ENCODE results near the gene BHLHE40. TPM values are rescaled to one million over a fixed set of nuclear protein-coding genes. Genes with fewer than 3 reads are reported as not detected.

The BHLHE40 gene
- total and polyA plus RNA-seq, 3 experiments from 2014 or later = 24.8 to 180 (median 174) TPM

DNA sequence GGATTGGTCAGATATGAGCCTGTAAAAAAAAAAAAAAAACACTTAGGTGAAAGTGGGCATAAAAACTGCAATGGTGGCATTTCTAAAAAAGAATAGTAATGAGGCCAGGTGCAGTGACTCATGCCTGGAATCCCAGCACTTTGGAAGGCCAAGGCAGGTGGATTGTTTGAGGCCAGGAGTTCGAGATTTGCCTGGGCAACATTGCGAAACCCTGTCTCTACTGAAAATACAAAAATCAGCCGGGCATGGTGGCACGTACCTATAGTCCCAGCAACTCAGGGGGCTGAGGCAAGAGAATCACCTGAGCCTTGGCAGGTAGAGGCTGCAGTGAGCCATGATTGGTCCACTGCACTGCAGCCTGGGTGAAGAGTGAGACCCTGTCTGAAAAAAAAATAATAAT lies 38.3 kb upstream of the BHLHE40 start:
- Histone ChIP-seq H3K4me1 (ENCODE audit: insufficient read depth, low read length) (no peaks in the 10 kb centered on the region), H3K4me3 (ENCODE audit: low read length) (no peak overlapping the region), H3K9me3 (ENCODE audit: low read length) (no peaks in the 10 kb centered on the region), H3K27me3 (ENCODE audit: insufficient read depth, low read length, poor library complexity, severe bottlenecking) (no peaks in the 10 kb centered on the region), H3K27ac (ENCODE audit: low read depth, low read length) (no peak overlapping the region), H3K36me3 (ENCODE audit: insufficient read depth, low read length) (no peaks in the 10 kb centered on the region)
- Mint-ChIP-seq H3K4me3 (no peak overlapping the region), H3K27me3 (no peaks in the 10 kb centered on the region), H3K4me1 (no peaks in the 10 kb centered on the region), H3K27ac (peak overlapping the region in 1 of 8 donors; percentile 60), H3K36me3 (no peaks in the 10 kb centered on the region), H3K9me3 (no peaks in the 10 kb centered on the region)
- CTCF ChIA-PET = no interaction called here
- POLR2A ChIA-PET = no interaction called here
- no peak for DNase-seq

DNA sequence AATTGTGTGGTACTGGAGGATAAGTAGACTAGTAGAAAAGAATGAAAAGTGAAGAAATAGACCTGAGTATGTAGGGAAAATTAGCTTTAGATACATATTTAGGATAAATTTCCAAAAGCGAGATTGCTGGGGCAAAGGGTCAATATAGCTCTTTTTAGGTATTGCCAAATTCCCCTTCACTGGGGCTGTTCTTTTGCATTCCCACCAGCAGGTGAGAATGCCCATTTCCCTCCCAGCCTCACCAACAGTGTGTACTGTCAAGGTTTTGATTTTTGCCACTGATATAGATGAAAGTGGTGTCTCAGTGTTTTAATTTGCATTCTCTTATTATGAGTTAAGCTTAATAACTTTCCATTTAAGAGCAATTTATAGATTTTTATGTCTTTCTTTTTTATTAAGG lies 35.7 kb upstream of the BHLHE40 start:
- Histone ChIP-seq H3K4me3 (ENCODE audit: low read length) (no peak overlapping the region), H3K36me3 (ENCODE audit: insufficient read depth, low read length) (no peaks in the 10 kb centered on the region), H3K4me1 (ENCODE audit: insufficient read depth, low read length) (no peaks in the 10 kb centered on the region), H3K27me3 (ENCODE audit: insufficient read depth, low read length, poor library complexity, severe bottlenecking) (no peaks in the 10 kb centered on the region), H3K9me3 (ENCODE audit: low read length) (no peaks in the 10 kb centered on the region), H3K27ac (ENCODE audit: low read depth, low read length) (no peak overlapping the region)
- Mint-ChIP-seq H3K36me3 (no peaks in the 10 kb centered on the region), H3K4me3 (no peak overlapping the region), H3K27me3 (no peaks in the 10 kb centered on the region), H3K4me1 (no peaks in the 10 kb centered on the region), H3K9me3 (no peaks in the 10 kb centered on the region), H3K27ac (peak overlapping the region in 1 of 8 donors; percentile 31)
- DNase-seq = no peak
- ChIA-PET POLR2A (no interaction called here), CTCF (interaction anchor here (2.3 kb wide), 1 partner anchor 33 kb away, joined by 7 read pairs; no protein-coding TSS in a partner anchor)

DNA sequence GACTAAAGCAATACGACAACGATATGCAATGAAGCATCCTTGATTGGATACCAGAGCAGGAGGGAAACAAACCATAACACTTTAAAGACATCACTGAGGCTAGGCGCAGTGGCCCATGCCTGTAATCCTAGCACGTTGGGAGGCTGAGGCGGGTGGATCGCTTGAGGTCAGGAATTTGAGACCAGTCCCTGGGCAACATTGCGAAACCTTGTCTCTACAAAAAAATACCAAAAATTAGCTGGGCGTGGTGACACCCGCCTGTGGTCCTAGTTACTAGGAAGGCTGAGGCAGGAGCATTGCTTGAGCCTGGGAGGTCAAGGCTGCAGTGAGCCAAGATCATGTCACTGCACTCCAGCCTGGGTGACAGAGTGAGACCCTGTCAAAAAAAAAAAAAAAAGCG lies 33.9 kb upstream of the BHLHE40 start:
- no peaks in the 10 kb centered on the region for H3K9me3 ChIP-seq (ENCODE audit: low read length)
- no peak overlapping the region for H3K4me3 Mint-ChIP-seq
- no peaks in the 10 kb centered on the region for H3K27me3 ChIP-seq (ENCODE audit: insufficient read depth, low read length, poor library complexity, severe bottlenecking)
- no peaks in the 10 kb centered on the region for H3K36me3 Mint-ChIP-seq
- POLR2A ChIA-PET = no interaction called here
- H3K27me3 Mint-ChIP-seq = no peaks in the 10 kb centered on the region
- CTCF ChIA-PET = no interaction called here
- no peaks in the 10 kb centered on the region for H3K36me3 ChIP-seq (ENCODE audit: insufficient read depth, low read length)
- H3K27ac Mint-ChIP-seq = no peak overlapping the region
- H3K4me3 ChIP-seq (ENCODE audit: low read length) = no peak overlapping the region
- H3K4me1 ChIP-seq (ENCODE audit: insufficient read depth, low read length) = no peaks in the 10 kb centered on the region
- DNase-seq = no peak
- no peaks in the 10 kb centered on the region for H3K9me3 Mint-ChIP-seq
- no peak overlapping the region for H3K27ac ChIP-seq (ENCODE audit: low read depth, low read length)
- no peaks in the 10 kb centered on the region for H3K4me1 Mint-ChIP-seq

DNA sequence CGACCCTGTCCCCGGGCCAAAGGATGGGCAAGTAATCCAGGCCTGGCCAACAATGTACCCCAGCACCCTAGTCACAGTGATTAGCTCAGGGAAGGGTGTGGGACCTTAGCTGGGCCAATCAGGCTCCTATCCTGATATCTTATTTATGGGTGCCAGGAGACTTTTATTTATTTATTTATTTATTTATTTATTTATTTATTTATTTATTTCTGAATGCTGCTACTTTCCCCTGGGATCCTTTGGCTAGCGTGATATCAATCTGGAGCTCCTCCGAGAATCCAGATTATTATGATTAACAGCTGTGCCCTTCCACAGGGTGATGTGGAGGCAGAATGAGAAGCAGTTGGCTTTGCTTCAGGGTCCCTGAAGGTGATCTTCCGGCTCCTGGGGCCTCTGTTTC lies 32.2 kb upstream of the BHLHE40 start:
- POLR2A ChIA-PET = no interaction called here
- CTCF ChIA-PET = interaction anchor here (1.3 kb wide), 1 partner anchor 235 kb away, joined by 3 read pairs; no protein-coding TSS in a partner anchor
- no peaks in the 10 kb centered on the region for H3K27me3 Mint-ChIP-seq
- H3K4me1 Mint-ChIP-seq = no peaks in the 10 kb centered on the region
- Histone ChIP-seq H3K4me1 (ENCODE audit: insufficient read depth, low read length) (no peaks in the 10 kb centered on the region), H3K36me3 (ENCODE audit: insufficient read depth, low read length) (no peaks in the 10 kb centered on the region), H3K27me3 (ENCODE audit: insufficient read depth, low read length, poor library complexity, severe bottlenecking) (no peaks in the 10 kb centered on the region), H3K4me3 (ENCODE audit: low read length) (no peak overlapping the region), H3K27ac (ENCODE audit: low read depth, low read length) (no peak overlapping the region), H3K9me3 (ENCODE audit: low read length) (no peaks in the 10 kb centered on the region)
- no peaks in the 10 kb centered on the region for H3K9me3 Mint-ChIP-seq
- no peak overlapping the region for H3K27ac Mint-ChIP-seq
- no peak for DNase-seq
- no peak overlapping the region for H3K4me3 Mint-ChIP-seq
- H3K36me3 Mint-ChIP-seq = no peaks in the 10 kb centered on the region

DNA sequence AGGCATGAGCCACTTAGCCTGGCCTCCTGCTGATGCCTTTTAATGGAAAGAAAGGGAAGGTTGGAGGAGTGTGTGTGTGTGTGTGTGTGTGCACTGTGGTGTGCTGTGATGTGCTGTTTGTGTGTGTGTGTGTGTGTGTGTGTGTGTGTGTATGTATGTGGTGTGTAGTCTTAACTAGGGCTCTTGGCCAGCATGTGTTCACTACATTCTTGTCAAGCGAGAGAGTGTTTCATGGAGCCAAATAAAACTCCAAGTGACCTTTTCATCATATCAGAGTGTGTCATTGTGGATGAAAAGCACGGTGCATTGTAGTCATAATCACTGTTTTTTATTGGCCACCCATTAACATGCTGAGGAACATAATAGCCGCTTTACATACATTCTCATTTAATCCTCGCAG lies 30.8 kb upstream of the BHLHE40 start:
- no peak for DNase-seq
- Mint-ChIP-seq H3K36me3 (no peaks in the 10 kb centered on the region), H3K4me3 (no peak overlapping the region), H3K4me1 (no peaks in the 10 kb centered on the region), H3K9me3 (no peaks in the 10 kb centered on the region), H3K27me3 (no peaks in the 10 kb centered on the region), H3K27ac (peak overlapping the region in 1 of 8 donors; percentile 72)
- no peak overlapping the region for H3K27ac ChIP-seq (ENCODE audit: low read depth, low read length)
- H3K27me3 ChIP-seq (ENCODE audit: insufficient read depth, low read length, poor library complexity, severe bottlenecking) = no peaks in the 10 kb centered on the region
- no peak overlapping the region for H3K4me3 ChIP-seq (ENCODE audit: low read length)
- POLR2A ChIA-PET = no interaction called here
- H3K9me3 ChIP-seq (ENCODE audit: low read length) = no peaks in the 10 kb centered on the region
- H3K4me1 ChIP-seq (ENCODE audit: insufficient read depth, low read length) = no peaks in the 10 kb centered on the region
- CTCF ChIA-PET = interaction anchor here (0.8 to 1.7 kb wide), 2 partner anchors 17 to 237 kb away, joined by 3 to 4 read pairs; no protein-coding TSS in a partner anchor
- no peaks in the 10 kb centered on the region for H3K36me3 ChIP-seq (ENCODE audit: insufficient read depth, low read length)

DNA sequence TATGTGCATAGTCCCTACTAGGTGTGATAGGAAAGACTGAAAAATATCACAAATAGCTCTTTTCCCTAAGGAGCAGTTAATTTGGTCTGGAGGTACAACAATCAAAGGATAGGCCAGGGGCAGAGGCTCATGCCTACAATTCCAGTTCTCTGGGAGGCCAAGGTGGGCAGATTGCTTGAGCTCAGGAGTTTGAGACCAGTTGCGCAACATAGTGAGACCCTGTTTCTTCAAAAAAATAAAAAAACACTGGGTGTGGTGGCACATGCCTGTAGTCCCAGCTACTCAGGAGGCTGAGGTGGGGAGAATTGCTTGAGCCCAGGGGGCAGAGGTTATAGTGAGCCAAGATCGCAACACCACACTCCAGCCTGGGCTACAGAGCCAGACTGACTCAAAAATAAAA lies 30.2 kb upstream of the BHLHE40 start:
- no peaks in the 10 kb centered on the region for H3K9me3 ChIP-seq (ENCODE audit: low read length)
- Mint-ChIP-seq H3K27me3 (no peaks in the 10 kb centered on the region), H3K36me3 (no peaks in the 10 kb centered on the region), H3K4me1 (no peaks in the 10 kb centered on the region), H3K27ac (peak overlapping the region in 2 of 8 donors; percentile 12 to 51), H3K9me3 (no peaks in the 10 kb centered on the region), H3K4me3 (no peak overlapping the region)
- H3K27me3 ChIP-seq (ENCODE audit: insufficient read depth, low read length, poor library complexity, severe bottlenecking) = no peaks in the 10 kb centered on the region
- no peaks in the 10 kb centered on the region for H3K36me3 ChIP-seq (ENCODE audit: insufficient read depth, low read length)
- H3K4me1 ChIP-seq (ENCODE audit: insufficient read depth, low read length) = no peaks in the 10 kb centered on the region
- no peak overlapping the region for H3K4me3 ChIP-seq (ENCODE audit: low read length)
- POLR2A ChIA-PET = no interaction called here
- CTCF ChIA-PET = interaction anchor here (0.8 to 1.7 kb wide), 5 partner anchors 17 to 237 kb away, joined by 3 to 7 read pairs (median 3); no protein-coding TSS in a partner anchor
- no peak for DNase-seq
- H3K27ac ChIP-seq (ENCODE audit: low read depth, low read length) = no peak overlapping the region

DNA sequence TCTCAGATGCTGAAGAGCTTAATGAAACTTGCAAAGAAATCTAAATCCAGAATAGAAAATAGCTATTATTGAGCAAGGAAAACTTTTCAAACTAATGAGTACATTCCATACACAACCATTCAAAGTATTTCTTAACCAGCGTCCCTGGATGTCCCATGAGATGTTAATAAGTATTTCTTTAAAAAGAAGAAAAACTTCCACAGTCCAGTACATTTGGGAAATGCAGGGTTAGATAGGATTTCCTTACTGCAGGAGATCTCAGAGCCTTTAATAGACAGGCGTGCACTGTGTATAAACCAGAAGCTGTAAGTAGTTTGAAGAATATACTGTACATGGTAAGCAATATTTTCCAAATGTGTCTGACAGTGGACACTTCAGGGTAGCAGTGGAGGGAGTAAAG lies 29.6 kb upstream of the BHLHE40 start:
- no peak overlapping the region for H3K27ac ChIP-seq (ENCODE audit: low read depth, low read length)
- Mint-ChIP-seq H3K27ac (no peak overlapping the region), H3K4me3 (no peak overlapping the region), H3K4me1 (no peaks in the 10 kb centered on the region), H3K9me3 (no peaks in the 10 kb centered on the region), H3K36me3 (no peaks in the 10 kb centered on the region), H3K27me3 (no peaks in the 10 kb centered on the region)
- no peak for DNase-seq
- H3K4me3 ChIP-seq (ENCODE audit: low read length) = no peak overlapping the region
- H3K9me3 ChIP-seq (ENCODE audit: low read length) = no peaks in the 10 kb centered on the region
- ChIA-PET CTCF (interaction anchor here (1.3 to 1.7 kb wide), 4 partner anchors 25 to 238 kb away, joined by 3 to 7 read pairs (median 4); no protein-coding TSS in a partner anchor), POLR2A (no interaction called here)
- no peaks in the 10 kb centered on the region for H3K36me3 ChIP-seq (ENCODE audit: insufficient read depth, low read length)
- H3K27me3 ChIP-seq (ENCODE audit: insufficient read depth, low read length, poor library complexity, severe bottlenecking) = no peaks in the 10 kb centered on the region
- H3K4me1 ChIP-seq (ENCODE audit: insufficient read depth, low read length) = no peaks in the 10 kb centered on the region

DNA sequence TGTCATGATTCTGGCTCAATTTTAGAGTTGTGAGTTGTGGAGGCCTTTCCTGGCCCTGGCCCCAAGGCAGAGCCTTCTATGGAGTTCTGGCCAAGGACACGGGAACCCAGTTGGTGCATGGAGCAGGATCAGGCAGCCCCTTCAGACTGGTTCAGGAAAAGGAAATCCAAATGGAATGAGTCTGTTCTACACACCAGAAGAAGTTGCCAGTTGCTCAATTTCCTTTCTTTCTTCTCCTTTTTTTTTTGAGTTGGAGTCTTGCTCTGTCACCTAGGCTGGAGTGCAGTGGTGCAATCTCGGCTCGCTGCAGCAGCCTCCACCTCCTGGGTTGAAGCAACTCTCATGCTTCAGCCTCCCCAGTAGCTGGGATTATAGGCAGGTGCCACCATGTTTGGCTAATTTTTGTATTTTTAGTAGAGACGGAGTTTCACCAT lies 28.9 kb upstream of the BHLHE40 start:
- Mint-ChIP-seq H3K27ac (no peak overlapping the region), H3K4me3 (no peak overlapping the region), H3K36me3 (no peaks in the 10 kb centered on the region), H3K9me3 (no peaks in the 10 kb centered on the region), H3K4me1 (no peaks in the 10 kb centered on the region), H3K27me3 (no peaks in the 10 kb centered on the region)
- Histone ChIP-seq H3K4me1 (ENCODE audit: insufficient read depth, low read length) (no peaks in the 10 kb centered on the region), H3K27me3 (ENCODE audit: insufficient read depth, low read length, poor library complexity, severe bottlenecking) (no peaks in the 10 kb centered on the region), H3K9me3 (ENCODE audit: low read length) (no peaks in the 10 kb centered on the region), H3K36me3 (ENCODE audit: insufficient read depth, low read length) (no peaks in the 10 kb centered on the region), H3K4me3 (ENCODE audit: low read length) (no peak overlapping the region), H3K27ac (ENCODE audit: low read depth, low read length) (no peak overlapping the region)
- no peak for DNase-seq
- ChIA-PET POLR2A (no interaction called here), CTCF (interaction anchor here (1.3 to 1.7 kb wide), 3 partner anchors 25 to 129 kb away, joined by 3 to 7 read pairs (median 3); no protein-coding TSS in a partner anchor)

DNA sequence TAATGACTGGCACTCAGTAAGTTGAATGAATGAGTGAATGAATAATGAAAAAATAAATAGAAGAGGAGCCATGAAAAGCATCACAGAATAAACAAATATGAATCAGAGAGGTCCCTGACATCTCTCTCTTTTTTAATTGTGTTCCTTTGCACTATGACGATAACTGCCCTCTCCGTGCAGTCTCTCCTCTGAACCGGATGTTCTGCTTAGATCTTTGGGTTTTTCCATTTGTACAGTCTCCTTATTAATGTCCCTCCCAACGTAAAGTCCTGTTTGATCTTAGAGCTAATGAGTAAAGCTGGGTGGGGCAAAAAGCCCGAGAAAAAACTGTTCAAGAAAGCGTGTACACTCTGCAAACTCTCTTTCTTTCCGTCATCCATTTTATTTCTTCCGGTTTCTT lies 28.3 kb upstream of the BHLHE40 start:
- no peaks in the 10 kb centered on the region for H3K36me3 Mint-ChIP-seq
- no peaks in the 10 kb centered on the region for H3K9me3 Mint-ChIP-seq
- H3K4me1 Mint-ChIP-seq = no peaks in the 10 kb centered on the region
- H3K9me3 ChIP-seq (ENCODE audit: low read length) = no peaks in the 10 kb centered on the region
- H3K27ac ChIP-seq (ENCODE audit: low read depth, low read length) = no peak overlapping the region
- H3K4me3 Mint-ChIP-seq = no peak overlapping the region
- no peak overlapping the region for H3K27ac Mint-ChIP-seq
- DNase-seq = no peak
- H3K27me3 ChIP-seq (ENCODE audit: insufficient read depth, low read length, poor library complexity, severe bottlenecking) = no peaks in the 10 kb centered on the region
- POLR2A ChIA-PET = no interaction called here
- no peaks in the 10 kb centered on the region for H3K27me3 Mint-ChIP-seq
- H3K4me3 ChIP-seq (ENCODE audit: low read length) = no peak overlapping the region
- CTCF ChIA-PET = no interaction called here
- H3K36me3 ChIP-seq (ENCODE audit: insufficient read depth, low read length) = no peaks in the 10 kb centered on the region
- H3K4me1 ChIP-seq (ENCODE audit: insufficient read depth, low read length) = no peaks in the 10 kb centered on the region

Measured in CD8-positive, alpha-beta memory T cell (primary cell).